Measurements from ENCODE around the gene LYSMD3.

Gene LYSMD3

GRCh38 chr5:90547072-90547536, 17.7 kb upstream of the LYSMD3 start:
- no peak for DNase-seq

GRCh38 chr5:90546216-90546837, 16.9 kb upstream of the LYSMD3 start:
- no peak for DNase-seq

GRCh38 chr5:90545511-90545910, 16.1 kb upstream of the LYSMD3 start:
- DNase-seq = no peak

- DNase-seq = no peak
These were observed 13.6 kb upstream of the LYSMD3 start for GRCh38 chr5:90542827-90543519.

GRCh38 chr5:90534922-90535321, 5.5 kb upstream of the LYSMD3 start:
- no peak for DNase-seq

- no peak for DNase-seq
These were observed 4.4 kb upstream of the LYSMD3 start for GRCh38 chr5:90533794-90534193.

GRCh38 chr5:90530736-90531487, 1.5 kb upstream of the LYSMD3 start:
- DNase-seq = no peak

GRCh38 chr5:90529939-90530677, 724 bp upstream of the LYSMD3 start:
- peak; percentile 29 to 74 for DNase-seq

GRCh38 chr5:90528601-90529193, 687 bp downstream of the LYSMD3 start:
- DNase-seq = no peak

- DNase-seq = no peak
These were observed 10.3 kb downstream of the LYSMD3 start for GRCh38 chr5:90519081-90519480.

GRCh38 chr5:90518661-90519060, 10.7 kb downstream of the LYSMD3 start:
- no peak for DNase-seq

- DNase-seq = no peak
These were observed 14.9 kb downstream of the LYSMD3 start for GRCh38 chr5:90514520-90514919.

- DNase-seq = no peak
These were observed 18.9 kb downstream of the LYSMD3 start for GRCh38 chr5:90510438-90510837.

- no peak for DNase-seq
These were observed 23.2 kb downstream of the LYSMD3 start for GRCh38 chr5:90506221-90506620.

- DNase-seq = no peak
These were observed 24.6 kb downstream of the LYSMD3 start for GRCh38 chr5:90504743-90505142.

- no peak for DNase-seq
These were observed 25.8 kb downstream of the LYSMD3 start for GRCh38 chr5:90503596-90503995.

- DNase-seq = no peak
These were observed 34.2 kb downstream of the LYSMD3 start for GRCh38 chr5:90495146-90495545.

GRCh38 chr5:90494043-90494442, 35.3 kb downstream of the LYSMD3 start:
- DNase-seq = no peak

- no peak for DNase-seq
These were observed 40.6 kb downstream of the LYSMD3 start for GRCh38 chr5:90488791-90489190.

- DNase-seq = no peak
These were observed 44.8 kb downstream of the LYSMD3 start for GRCh38 chr5:90484540-90484939.

GRCh38 chr5:90483206-90483605, 46.2 kb downstream of the LYSMD3 start:
- DNase-seq = no peak

- no peak for DNase-seq
These were observed 48.7 kb downstream of the LYSMD3 start for GRCh38 chr5:90480699-90481098.

All from cerebellar nuclear complex (tissue), 1 donor.